HS-5 (cell line): Measurements from ENCODE around the gene TSR1.

Experiments
- DNase-seq: peaks from one replicate; pipeline ENCODE4 v3.0.0-alpha.2; 2012; ENCODE audit warnings: low read depth

The TSR1 gene

DNA sequence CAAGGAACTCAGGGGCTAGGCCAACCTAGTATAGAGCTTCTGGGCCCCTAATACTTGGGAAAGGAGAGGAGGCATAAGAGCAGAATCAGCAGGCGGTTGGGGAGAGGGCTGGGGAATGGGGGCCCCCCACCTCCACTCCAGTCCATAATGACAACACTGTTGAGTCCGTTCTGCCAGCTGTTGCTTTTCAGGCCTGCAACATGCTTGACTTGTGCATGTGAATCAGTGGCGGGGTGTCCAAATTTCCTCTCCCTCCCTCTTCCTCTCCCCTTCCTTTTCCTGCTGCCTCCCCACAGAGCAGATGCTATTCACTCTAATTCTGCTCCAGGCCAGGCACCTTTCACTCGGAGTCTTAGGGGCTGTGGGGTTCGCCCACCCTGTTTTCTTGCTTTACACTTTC is 32.8 kb upstream of the TSR1 start:
- DNase-seq = no peak

- no peak for DNase-seq
Observed at GRCh38 chr17:2368359-2368758, 32.1 kb upstream of the TSR1 start.

- DNase-seq = no peak
Observed at GRCh38 chr17:2366747-2367494, 30.7 kb upstream of the TSR1 start.

- no peak for DNase-seq
Observed at GRCh38 chr17:2365132-2365531, 28.9 kb upstream of the TSR1 start.

DNA sequence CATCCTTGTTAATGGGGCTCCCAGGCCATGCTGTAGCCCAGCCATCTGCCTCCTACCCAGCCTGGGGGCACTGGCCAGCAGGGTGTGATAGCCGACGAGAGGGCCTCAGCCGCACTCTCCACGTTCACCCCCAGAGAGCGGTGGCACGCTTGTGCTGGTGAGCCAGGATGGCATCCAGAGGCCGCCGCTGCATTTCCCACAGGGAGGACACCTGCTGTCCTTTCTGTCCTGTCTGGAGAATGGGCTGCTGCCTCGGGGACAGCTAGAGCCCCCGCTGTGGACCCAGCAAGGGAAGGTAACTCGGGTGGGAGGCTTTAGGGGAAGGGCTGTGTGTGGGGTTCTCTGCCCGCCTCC is 28.5 kb upstream of the TSR1 start:
- DNase-seq = no peak

DNA sequence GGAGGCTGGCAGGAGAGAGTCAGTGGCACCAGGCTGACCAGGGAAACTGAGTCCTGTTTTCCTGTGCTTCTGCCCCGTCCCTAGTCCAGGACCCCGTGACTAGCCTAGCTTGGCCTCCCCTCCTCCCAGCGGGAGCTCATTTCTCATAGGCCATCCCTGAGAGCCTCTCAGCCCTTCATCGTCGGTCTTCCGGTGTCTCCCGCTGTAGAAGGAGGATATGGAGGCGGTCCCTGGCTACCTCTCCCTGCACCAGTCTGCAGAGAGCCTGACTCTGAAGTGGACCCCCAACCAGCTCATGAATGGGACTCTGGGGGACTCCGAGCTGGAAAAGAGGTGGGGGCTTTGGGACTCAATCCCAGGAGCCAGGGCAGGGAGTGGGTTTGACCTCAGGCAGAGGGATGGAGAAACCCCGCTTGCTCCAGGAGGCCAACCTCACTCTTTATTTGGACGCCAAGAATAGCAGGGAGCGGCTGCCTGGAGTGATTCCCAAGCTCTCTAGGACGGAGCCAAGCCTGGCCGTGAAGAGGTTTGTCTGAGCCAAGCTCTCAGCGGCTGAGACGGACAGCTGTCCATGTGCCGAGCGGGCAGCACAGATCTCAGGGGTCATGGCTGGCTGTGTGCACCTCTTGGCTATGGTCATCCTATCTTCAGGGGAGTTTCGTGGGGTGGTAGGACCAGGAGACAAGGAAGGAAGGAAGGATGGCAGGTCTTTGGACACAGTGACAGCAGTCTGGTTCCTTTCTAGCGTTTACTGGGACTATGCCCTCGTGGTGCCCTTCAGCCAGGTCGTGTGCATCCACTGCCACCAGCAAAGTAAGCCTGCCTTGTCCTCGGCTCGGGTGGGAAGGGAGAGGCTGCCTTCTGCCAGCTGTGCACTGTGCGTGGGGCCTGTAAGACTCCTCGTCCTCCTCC is 27.9 kb upstream of the TSR1 start:
- no peak for DNase-seq

DNA sequence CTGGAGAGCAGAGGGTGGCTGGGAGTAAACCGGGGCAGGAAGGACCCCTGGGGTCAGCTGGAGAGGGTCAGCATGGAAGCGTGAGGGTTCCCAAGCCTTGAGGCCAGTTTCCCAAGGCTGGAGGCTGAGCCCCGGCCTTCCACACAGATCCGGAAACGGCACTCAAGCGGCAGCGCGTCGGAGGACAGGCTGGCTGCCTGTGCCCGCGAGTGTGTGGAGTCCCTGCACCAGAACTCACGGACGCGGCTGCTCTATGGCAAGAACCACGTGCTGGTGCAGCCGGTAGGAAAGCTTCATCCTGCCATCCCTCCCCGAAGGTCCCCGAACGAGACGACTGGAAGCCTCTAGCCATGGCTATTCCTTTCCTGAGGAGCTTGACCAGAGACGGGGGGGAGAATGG is 27.1 kb upstream of the TSR1 start:
- DNase-seq = no peak

DNA sequence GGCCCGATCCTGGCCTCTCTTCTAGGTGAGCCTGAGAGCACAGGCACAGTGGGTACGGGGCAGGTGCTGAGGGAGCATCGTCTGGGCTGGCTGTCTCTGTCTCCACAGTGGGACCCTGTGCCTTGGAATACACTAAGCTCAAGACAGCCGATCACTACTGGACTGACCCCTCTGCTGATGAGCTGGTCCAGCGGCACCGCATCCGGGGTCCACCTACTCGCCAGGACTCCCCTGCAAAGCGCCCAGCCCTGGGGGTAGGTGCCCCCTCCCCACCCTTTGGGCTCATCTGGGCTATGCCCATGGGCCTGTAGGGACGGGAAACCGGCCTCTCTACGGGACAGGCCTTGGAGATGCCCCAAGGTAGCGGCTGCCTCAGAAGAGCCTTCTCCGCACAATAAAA is 26.6 kb upstream of the TSR1 start:
- no peak for DNase-seq

DNA sequence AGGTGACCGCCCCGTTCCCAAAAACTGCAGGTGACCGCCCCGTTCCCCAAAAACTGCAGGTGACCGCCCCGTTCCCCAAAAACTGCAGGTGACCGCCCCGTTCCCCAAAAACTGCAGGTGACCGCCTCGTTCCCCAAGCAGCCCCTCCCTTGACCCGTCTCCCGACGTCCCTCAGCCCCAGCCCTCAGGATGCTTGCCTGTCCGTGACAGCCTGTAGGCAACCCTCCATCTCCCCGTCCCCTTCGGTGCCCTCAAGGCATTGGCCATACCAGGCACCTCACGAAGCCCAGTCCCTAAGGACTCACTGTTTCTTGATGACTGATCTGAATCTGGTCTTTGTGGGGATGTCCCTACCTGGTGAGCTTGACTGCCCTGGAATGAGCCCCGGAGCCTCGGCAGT is 26.2 kb upstream of the TSR1 start:
- no peak for DNase-seq

DNA sequence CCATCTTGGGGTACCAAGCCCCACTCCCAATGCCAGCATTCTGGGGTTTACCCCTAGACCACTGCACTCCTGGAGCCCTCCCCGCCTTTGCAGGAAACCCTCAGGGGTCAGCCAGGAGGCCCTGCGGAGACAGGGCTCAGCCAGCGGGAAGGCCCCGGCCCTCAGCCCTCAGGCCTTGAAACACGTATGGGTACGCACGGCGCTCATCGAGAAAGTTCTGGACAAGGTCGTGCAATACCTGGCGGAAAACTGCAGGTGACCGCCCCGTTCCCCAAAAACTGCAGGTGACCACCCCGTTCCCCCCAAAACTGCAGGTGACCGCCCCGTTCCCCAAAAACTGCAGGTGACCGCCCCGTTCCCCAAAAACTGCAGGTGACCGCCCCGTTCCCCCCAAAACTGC is 25.8 kb upstream of the TSR1 start:
- no peak for DNase-seq

GRCh38 chr17:2361010-2361760 is 24.9 kb upstream of the TSR1 start:
- no peak for DNase-seq

DNA sequence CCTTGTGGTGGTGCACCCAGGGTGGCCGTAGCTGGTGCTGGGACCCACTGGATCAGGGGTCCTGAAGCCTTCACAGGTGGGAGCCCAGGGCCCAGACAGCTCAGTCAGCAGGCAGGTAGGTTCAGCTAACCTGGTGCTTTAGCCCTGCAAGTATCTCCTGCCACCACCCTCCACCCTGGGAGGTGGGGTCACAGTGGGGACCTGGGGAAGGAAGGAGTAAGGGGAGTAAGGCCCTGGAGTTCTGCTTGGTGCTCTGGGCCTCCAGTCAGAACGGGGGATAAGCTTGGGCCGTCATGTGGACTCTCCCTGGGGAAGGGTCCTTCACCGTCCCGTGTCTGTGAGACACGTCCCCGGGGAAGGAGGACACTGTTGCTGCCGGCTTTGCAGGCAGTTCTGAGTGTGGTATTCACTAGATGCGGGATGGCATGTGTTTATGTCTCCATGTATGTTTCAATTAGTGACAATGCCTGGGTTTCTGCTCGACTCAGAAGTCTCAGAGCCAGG is 21.7 kb upstream of the TSR1 start:
- no peak for DNase-seq

DNA sequence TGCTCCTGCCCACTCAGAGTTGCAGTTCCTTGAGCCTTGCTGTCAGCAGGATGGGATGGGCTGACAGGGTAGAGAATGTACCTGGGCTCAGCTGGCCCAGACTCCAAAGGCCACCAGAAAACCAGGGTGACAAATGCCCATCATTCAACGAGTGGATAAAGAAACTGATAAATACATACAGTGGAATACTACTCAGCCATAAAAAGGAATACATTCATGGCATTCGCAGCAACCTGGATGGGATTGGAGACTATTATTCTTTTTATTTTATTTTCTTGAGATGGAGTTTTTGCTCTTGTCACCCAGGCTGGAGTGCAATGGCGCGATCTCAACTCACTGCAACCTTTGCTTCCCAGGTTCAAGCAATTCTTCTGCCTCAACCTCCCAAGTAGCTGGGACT is 21.0 kb upstream of the TSR1 start:
- DNase-seq = no peak

DNA sequence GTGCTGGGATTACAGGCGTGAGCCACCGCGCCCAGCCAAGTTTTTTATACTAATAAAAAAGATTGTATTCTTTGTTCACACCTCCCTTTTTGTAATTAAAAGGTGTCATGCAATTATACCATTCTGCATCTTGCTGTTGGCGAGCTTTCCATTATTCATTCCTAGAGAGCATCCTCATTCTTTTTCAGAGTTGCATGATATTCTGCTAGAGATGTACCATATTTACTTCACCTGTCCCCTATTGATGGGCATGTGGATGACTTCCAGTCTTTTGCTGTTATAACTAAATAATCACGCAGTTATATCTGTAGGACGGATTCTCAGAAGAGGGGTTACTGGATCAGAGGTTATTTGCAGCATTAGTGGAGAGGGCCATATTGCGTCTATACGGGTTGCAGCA is 18.1 kb upstream of the TSR1 start:
- DNase-seq = no peak

DNA sequence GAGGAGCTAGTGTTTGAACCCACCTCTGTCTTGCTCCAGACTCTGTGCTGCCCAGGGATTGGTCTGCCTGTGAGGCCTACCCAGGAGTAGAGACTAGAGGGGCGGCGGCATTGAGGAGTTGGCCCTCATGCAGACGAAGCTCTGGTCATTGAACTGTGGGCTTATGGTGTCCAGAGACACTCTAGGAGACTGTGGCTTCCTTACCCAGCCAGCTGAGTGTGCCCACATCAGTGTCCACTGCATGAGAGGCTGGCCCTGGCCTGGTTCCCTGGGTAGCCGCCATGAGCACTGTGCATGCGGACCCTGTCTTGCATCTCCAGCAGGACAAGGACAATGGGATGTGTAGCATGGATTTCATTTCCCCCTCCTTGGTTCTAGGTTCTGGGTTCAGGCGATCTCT is 15.0 kb upstream of the TSR1 start:
- DNase-seq = no peak

DNA sequence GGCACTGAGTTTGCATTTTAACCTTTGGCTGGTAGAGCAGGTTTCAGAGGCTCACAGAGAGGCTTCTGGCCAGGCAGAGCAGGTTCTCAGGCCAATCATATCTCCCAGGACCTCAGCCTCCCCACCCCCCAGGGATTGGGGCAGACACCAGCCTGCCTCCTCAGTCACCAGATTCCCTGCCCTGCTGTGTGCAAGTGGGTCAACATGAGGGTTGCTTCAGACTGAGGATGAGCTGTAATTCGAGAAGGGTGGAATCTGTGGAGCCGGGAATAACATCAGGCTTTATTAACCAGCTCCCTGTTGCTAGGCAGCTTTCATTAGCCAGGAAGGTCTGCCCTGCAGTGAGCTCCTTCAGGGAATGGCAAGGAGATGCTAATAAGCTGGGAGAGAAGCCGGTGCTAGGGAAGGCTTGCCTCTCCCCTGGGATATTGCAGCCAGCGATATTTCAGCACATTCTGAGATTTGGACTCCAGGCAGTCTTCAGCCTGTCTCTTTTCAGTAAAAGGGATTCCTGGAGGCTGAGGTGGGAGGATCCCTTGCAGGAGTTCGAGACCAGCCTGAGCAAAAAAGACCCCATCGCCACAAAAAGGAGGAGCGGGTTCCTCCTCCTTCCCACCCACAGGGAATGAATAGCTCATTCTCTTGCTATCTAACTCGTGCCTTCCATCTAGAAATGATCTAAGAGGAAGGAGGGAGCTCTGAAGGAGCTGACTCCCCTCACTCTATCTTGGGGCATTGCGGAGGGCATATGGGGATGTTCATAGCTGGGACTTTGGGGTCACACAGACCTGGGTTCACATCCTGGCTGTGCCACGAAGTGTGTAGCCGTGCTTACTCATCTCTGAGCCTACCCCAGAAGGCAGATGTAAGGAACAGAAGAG is 11.8 kb upstream of the TSR1 start:
- DNase-seq = peak; percentile 29

- DNase-seq = no peak
Observed at GRCh38 chr17:2346475-2346874, 10.2 kb upstream of the TSR1 start.

DNA sequence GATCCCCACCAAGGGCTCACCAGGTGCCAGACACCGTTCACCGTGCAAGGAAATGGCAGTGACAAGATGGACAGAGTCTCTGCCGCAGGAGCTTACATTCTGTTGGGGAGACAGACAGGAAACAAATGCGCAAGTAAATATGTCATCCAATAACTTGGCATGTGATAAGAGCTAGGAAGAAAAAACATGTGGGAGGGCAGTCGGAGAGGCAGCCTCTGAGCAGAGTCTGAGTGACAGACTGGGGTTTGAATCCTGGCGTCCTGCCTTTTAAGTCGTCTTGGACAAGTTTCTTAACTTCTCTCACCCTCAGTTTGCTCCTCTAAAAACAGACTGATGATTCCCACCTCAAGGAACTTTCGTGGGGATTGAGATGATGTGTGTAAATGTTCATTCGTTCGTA is 8.3 kb upstream of the TSR1 start:
- no peak for DNase-seq

GRCh38 chr17:2343421-2343820 is 7.2 kb upstream of the TSR1 start:
- DNase-seq = no peak

DNA sequence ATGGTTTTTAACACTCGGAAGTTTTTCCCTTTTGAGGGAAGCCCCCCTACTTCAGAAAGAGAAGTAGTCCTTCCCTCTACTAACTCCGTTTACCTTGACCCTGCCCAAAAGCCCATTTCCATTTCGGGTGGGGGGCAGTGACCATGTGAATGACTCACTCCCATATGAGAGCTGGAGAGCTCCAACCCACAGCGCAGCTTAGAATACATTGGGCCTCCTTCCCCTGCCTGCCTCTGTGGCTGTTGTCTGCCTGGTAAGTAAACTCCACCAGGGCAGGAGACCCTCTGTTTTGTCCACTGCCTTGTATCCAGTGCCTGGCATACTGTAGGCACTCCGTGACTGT is 2.0 kb upstream of the TSR1 start:
- no peak for DNase-seq

GRCh38 chr17:2337544-2338314 is 1.5 kb upstream of the TSR1 start:
- DNase-seq = no peak
